Caco-2 (cell line): Measurements from ENCODE around the gene CDC14A. TPM values are rescaled to one million over a fixed set of nuclear protein-coding genes. Genes with fewer than 3 reads are reported as not detected.

Experiments
- BruUV-seq: library from RNA; stranded (reverse); fragments of 400-500 nt; replicated peaks from 2 replicates; lab custom pipeline; 2021; lab: Mats Ljungman, UMichigan
- CTCF ChIA-PET: fragments of 300-600 bp; sonication (Branson Sonifier 250); formaldehyde crosslinking; loops from one replicate; lab custom pipeline; 2022; ENCODE audit warnings: antibody characterized with exemption; lab: Charles Lee
- POLR2A ChIA-PET: fragments of 300-600 bp; sonication (Branson Sonifier 250); formaldehyde crosslinking; loops from one replicate; lab custom pipeline; 2022; ENCODE audit warnings: antibody characterized with exemption; lab: Charles Lee
- DNase-seq, 2 experiments: peaks; one replicate each; pipeline versions ENCODE4 v3.0.0 to v3.0.0-alpha.2; 2020 to 2022
- H3K27me3 ChIP-seq: replicated peaks from 2 replicates; pipeline ENCODE4 v1.6.0; 2011; ENCODE audit warnings: low read length; ENCODE audit not compliant: control insufficient read depth, insufficient read depth
- H3K36me3 ChIP-seq: 2 replicates; pipeline ENCODE4 v1.5.1; 2011; ENCODE audit warnings: low read length; ENCODE audit not compliant: control insufficient read depth, insufficient read depth
- H3K4me1 ChIP-seq: fragments of 250-450 bp; sonication (Bioruptor Pico); 2 replicates; pipeline ENCODE4 v1.5.1; 2020; ENCODE audit warnings: mild to moderate bottlenecking
- H3K4me3 ChIP-seq: 2 replicates; pipeline ENCODE4 v1.5.1; 2011; ENCODE audit warnings: low read depth, mild to moderate bottlenecking, control low read depth, low read length
- H3K9me3 ChIP-seq: fragments of 250-450 bp; sonication (Bioruptor Pico); 2 replicates; pipeline ENCODE4 v1.5.1; 2020; ENCODE audit warnings: mild to moderate bottlenecking, moderate library complexity
- H3K27ac Mint-ChIP-seq: one replicate; pipeline ENCODE4 v1.8.0; 2022; ENCODE audit warnings: mixed read lengths; ENCODE audit not compliant: unreplicated experiment
- H3K27me3 Mint-ChIP-seq: one replicate; pipeline ENCODE4 v1.8.0; 2022; ENCODE audit warnings: mixed read lengths; ENCODE audit not compliant: insufficient read depth, unreplicated experiment
- H3K36me3 Mint-ChIP-seq: one replicate; pipeline ENCODE4 v1.8.0; 2022; ENCODE audit warnings: mild to moderate bottlenecking, mixed read lengths; ENCODE audit not compliant: insufficient read depth, unreplicated experiment
- H3K4me1 Mint-ChIP-seq: one replicate; pipeline ENCODE4 v1.8.0; 2022; ENCODE audit warnings: low read depth, mixed read lengths; ENCODE audit not compliant: unreplicated experiment
- H3K4me3 Mint-ChIP-seq: one replicate; pipeline ENCODE4 v1.8.0; 2022; ENCODE audit warnings: mild to moderate bottlenecking, moderate library complexity, mixed read lengths; ENCODE audit not compliant: unreplicated experiment
- H3K9me3 Mint-ChIP-seq: one replicate; pipeline ENCODE4 v1.8.0; 2022; ENCODE audit warnings: mixed read lengths; ENCODE audit not compliant: unreplicated experiment
- intact Hi-C: fragments of 100-400 bp; cut with micrococcal nuclease; formaldehyde crosslinking; loops from one replicate; pipeline ENCODE4 v1.10.0; 2022; ENCODE audit not compliant: unreplicated experiment
- total RNA-seq: library from RNA; stranded (reverse); gene quantifications from 2 replicates; pipeline ENCODE4 v1.2.3, GENCODE V29; 2022
- TF ChIP-seq, protein P1 (sequence below), 2 experiments: fragments of 200-600 bp in 1 of 2; IDR thresholded peaks; 1 replicate in 1 of 2; 2 replicates in 1 of 2; pipeline versions ENCODE4 v1.5.1 to v1.8.0; 2011 to 2022; ENCODE audit warnings: antibody characterized with exemption in 1 of 2, control low read depth in 1 of 2, inconsistent platforms in 1 of 2, low read depth in 1 of 2, low read length in 1 of 2, mild to moderate bottlenecking in 1 of 2, moderate library complexity in 1 of 2; ENCODE audit not compliant: insufficient read depth in 1 of 2, severe bottlenecking in 1 of 2, unreplicated experiment in 1 of 2

The CDC14A gene
- total RNA-seq, 1 experiment from 2014 or later = 7.3 TPM

DNA sequence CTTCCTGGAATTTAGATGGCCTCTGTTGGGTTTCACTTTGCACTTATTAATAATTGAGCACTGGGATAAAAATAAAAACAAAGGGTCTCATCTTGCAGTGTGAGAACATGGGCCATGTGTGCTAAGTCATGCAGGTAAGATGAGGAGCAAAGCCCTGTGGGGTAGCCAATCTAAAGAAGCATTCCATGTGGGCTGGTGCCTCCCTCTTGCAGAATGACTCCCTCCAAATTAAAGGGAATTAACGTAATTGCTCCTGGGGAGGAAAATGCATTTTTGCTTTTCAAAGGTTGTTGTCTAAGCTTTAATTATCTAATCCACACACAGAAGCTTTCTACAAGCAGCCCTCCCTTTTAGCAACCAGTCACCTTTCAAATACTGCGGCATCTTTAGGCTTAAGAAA, 69.8 kb downstream of the CDC14A start:
- DNase-seq = no peak
- Mint-ChIP-seq H3K4me3 (no peak overlapping the region), H3K4me1 (no peaks in the 10 kb centered on the region), H3K36me3 (no peaks in the 10 kb centered on the region), H3K27me3 (no peaks in the 10 kb centered on the region), H3K27ac (no peak overlapping the region), H3K9me3 (no peaks in the 10 kb centered on the region)
- no peaks in the 10 kb centered on the region for H3K36me3 ChIP-seq
- intact Hi-C loops = no loop called here
- no peaks in the 10 kb centered on the region for H3K9me3 ChIP-seq
- ChIA-PET POLR2A (interaction anchor here (0.6 kb wide), 1 partner anchor 14 kb away, joined by 3 read pairs; no protein-coding TSS in a partner anchor), CTCF (no interaction called here)
- BruUV-seq = no TSS peak
- TF ChIP-seq, protein P1, sequence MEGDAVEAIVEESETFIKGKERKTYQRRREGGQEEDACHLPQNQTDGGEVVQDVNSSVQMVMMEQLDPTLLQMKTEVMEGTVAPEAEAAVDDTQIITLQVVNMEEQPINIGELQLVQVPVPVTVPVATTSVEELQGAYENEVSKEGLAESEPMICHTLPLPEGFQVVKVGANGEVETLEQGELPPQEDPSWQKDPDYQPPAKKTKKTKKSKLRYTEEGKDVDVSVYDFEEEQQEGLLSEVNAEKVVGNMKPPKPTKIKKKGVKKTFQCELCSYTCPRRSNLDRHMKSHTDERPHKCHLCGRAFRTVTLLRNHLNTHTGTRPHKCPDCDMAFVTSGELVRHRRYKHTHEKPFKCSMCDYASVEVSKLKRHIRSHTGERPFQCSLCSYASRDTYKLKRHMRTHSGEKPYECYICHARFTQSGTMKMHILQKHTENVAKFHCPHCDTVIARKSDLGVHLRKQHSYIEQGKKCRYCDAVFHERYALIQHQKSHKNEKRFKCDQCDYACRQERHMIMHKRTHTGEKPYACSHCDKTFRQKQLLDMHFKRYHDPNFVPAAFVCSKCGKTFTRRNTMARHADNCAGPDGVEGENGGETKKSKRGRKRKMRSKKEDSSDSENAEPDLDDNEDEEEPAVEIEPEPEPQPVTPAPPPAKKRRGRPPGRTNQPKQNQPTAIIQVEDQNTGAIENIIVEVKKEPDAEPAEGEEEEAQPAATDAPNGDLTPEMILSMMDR (IDR thresholded peaks at IDR 0.05; ENCODE audit: insufficient read depth in 1 of 2, low read depth in 1 of 2, low read length in 1 of 2, severe bottlenecking in 1 of 2, unreplicated experiment in 1 of 2) = no peak
- H3K4me1 ChIP-seq = no peaks in the 10 kb centered on the region
- no peaks in the 10 kb centered on the region for H3K27me3 ChIP-seq
- H3K4me3 ChIP-seq = no peak overlapping the region

DNA sequence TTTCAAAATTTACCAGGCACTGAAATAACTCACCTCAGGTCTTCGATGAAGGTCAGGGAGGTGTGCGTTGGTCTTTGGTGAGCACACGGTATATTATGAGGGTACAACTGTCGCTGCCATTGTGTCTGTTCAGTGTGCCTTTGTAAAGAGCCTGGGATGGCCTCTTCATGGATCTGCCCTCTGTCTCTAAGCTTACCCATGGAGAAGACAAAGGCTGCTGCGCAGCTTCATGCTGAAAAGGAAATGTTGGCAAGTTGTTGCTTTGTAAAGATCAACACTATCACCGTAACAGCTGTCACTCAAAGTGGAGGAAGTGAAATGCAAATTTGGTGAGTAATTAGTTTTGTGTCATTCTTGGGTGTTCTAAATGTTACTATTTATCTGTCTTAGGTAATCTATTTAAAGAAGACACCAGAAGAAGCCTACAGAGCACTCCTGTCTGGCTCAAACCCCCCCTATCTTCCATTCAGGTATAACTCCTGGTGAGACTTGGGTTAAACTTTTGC, 71.6 kb downstream of the CDC14A start:
- no peaks in the 10 kb centered on the region for H3K4me1 Mint-ChIP-seq
- intact Hi-C loops = no loop called here
- no peak overlapping the region for H3K27ac Mint-ChIP-seq
- H3K4me3 Mint-ChIP-seq = no peak overlapping the region
- no peaks in the 10 kb centered on the region for H3K9me3 Mint-ChIP-seq
- no peaks in the 10 kb centered on the region for H3K4me1 ChIP-seq
- no peak overlapping the region for H3K4me3 ChIP-seq
- CTCF ChIA-PET = no interaction called here
- no peaks in the 10 kb centered on the region for H3K27me3 ChIP-seq
- no TSS peak for BruUV-seq
- no peak for DNase-seq
- TF ChIP-seq, protein P1 (IDR thresholded peaks at IDR 0.05; ENCODE audit: insufficient read depth in 1 of 2, low read depth in 1 of 2, low read length in 1 of 2, severe bottlenecking in 1 of 2, unreplicated experiment in 1 of 2) = no peak
- H3K27me3 Mint-ChIP-seq = no peaks in the 10 kb centered on the region
- no peaks in the 10 kb centered on the region for H3K36me3 ChIP-seq
- H3K9me3 ChIP-seq = no peaks in the 10 kb centered on the region
- POLR2A ChIA-PET = no interaction called here
- H3K36me3 Mint-ChIP-seq = no peaks in the 10 kb centered on the region

GRCh38 chr1:100428160-100428559, 75.9 kb downstream of the CDC14A start:
- Histone ChIP-seq H3K4me1 (no peaks in the 10 kb centered on the region), H3K27me3 (no peaks in the 10 kb centered on the region), H3K9me3 (no peaks in the 10 kb centered on the region), H3K4me3 (no peak overlapping the region), H3K36me3 (no peaks in the 10 kb centered on the region)
- no peak for DNase-seq
- Mint-ChIP-seq H3K4me3 (no peak overlapping the region), H3K27me3 (no peaks in the 10 kb centered on the region), H3K36me3 (no peaks in the 10 kb centered on the region), H3K4me1 (no peaks in the 10 kb centered on the region), H3K27ac (no peak overlapping the region), H3K9me3 (no peaks in the 10 kb centered on the region)
- BruUV-seq = no TSS peak
- ChIA-PET CTCF (no interaction called here), POLR2A (no interaction called here)
- intact Hi-C loops = no loop called here
- TF ChIP-seq, protein P1 (IDR thresholded peaks at IDR 0.05; ENCODE audit: insufficient read depth in 1 of 2, low read depth in 1 of 2, low read length in 1 of 2, severe bottlenecking in 1 of 2, unreplicated experiment in 1 of 2) = no peak
